ENCODE measurements around the gene NR2F1-AS1.

NR2F1-AS1 gene

DNA sequence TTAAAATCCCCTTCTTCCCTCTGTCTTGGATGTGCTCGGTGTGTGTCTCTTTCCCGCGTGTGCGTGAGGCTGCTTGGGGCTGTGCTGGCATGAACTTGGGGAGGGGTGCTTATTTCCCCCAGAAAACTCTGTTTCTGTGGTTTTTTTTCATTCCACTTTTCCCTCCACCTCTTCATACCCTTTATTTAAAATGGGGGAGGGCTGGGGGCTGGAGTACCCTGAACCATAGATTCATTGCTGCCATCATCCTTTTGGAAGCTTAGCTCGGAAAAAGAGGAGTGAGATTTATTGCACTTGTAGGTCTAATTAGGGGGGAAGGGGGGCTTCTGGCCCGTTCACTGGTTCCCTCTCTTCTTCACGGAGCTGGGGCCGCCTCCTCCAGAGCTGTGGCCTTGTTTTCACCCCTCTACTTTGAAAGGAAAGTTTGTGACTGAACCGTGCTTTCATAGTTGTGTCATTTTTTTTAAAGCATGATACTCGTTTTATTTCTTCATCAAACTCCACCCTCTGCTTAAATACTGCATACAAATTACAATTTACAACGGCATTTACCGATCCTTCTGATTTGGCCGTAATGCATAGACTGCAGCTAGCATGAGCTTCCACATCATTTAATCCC, 4.9 kb upstream of the NR2F1-AS1 start:
- DNase-seq (ENCODE audit: low read depth, low spot score): peak; percentile 56
- H3K4me3 ChIP-seq (ENCODE audit: low read depth, low read length): peak overlapping the region; percentile 76
- TF ChIP-seq, protein P1, sequence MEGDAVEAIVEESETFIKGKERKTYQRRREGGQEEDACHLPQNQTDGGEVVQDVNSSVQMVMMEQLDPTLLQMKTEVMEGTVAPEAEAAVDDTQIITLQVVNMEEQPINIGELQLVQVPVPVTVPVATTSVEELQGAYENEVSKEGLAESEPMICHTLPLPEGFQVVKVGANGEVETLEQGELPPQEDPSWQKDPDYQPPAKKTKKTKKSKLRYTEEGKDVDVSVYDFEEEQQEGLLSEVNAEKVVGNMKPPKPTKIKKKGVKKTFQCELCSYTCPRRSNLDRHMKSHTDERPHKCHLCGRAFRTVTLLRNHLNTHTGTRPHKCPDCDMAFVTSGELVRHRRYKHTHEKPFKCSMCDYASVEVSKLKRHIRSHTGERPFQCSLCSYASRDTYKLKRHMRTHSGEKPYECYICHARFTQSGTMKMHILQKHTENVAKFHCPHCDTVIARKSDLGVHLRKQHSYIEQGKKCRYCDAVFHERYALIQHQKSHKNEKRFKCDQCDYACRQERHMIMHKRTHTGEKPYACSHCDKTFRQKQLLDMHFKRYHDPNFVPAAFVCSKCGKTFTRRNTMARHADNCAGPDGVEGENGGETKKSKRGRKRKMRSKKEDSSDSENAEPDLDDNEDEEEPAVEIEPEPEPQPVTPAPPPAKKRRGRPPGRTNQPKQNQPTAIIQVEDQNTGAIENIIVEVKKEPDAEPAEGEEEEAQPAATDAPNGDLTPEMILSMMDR (IDR thresholded peaks at IDR 0.05; ENCODE audit: low read depth, low read length): no peak
- in situ Hi-C loops (cut with HindIII; ENCODE audit: low sequenced_read_pairs): no loop called here

DNA sequence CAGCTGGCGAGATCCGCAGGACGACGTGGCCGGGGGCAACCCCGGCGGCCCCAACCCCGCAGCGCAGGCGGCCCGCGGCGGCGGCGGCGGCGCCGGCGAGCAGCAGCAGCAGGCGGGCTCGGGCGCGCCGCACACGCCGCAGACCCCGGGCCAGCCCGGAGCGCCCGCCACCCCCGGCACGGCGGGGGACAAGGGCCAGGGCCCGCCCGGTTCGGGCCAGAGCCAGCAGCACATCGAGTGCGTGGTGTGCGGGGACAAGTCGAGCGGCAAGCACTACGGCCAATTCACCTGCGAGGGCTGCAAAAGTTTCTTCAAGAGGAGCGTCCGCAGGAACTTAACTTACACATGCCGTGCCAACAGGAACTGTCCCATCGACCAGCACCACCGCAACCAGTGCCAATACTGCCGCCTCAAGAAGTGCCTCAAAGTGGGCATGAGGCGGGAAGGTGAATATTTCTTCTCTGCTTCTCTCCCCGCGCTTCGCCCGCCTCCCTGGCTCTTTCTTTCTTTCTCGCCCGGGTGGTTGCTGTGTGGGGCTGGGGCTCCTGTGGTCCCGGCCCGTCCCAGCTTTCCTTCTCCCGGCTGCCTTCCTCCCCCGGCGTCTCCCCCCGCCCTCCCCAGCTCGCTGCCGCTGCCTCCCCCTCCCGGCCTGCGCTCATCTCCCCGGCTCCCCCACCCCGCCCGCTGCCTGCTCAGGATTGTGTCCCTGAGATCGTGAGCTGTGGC, 4.2 kb upstream of the NR2F1-AS1 start:
- in situ Hi-C loops (cut with HindIII; ENCODE audit: low sequenced_read_pairs): no loop called here
- DNase-seq (ENCODE audit: low read depth, low spot score): peak; percentile 34
- TF ChIP-seq, protein P1 (IDR thresholded peaks at IDR 0.05; ENCODE audit: low read depth, low read length): no peak
- peak overlapping the region; percentile 76 for H3K4me3 ChIP-seq (ENCODE audit: low read depth, low read length)

DNA sequence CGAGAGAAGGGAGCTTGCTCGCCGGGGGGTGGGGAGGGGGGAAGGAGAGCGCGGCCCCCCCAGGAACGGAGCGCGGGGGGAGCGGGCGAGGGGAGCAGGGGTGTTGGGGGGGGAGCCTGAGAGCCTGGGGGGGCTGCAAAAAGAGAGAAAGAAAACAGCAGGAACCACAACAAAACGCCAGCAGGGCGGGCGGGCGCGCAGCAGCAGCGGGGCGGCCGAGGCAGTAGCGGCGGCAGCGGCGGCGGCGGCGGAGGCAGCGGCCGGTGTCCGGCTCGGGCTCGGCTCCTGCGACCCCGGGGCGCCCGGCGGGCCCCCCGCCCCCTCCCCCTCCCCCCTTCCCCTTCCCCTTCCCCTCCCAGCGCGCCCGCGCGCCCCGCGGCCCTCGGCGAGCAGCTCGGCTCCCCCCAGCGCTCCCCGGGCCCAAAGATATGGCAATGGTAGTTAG, 3.6 kb upstream of the NR2F1-AS1 start:
- H3K4me3 ChIP-seq (ENCODE audit: low read depth, low read length): peak overlapping the region; percentile 76
- no peak for DNase-seq (ENCODE audit: low read depth, low spot score)
- in situ Hi-C loops (cut with HindIII; ENCODE audit: low sequenced_read_pairs): no loop called here

DNA sequence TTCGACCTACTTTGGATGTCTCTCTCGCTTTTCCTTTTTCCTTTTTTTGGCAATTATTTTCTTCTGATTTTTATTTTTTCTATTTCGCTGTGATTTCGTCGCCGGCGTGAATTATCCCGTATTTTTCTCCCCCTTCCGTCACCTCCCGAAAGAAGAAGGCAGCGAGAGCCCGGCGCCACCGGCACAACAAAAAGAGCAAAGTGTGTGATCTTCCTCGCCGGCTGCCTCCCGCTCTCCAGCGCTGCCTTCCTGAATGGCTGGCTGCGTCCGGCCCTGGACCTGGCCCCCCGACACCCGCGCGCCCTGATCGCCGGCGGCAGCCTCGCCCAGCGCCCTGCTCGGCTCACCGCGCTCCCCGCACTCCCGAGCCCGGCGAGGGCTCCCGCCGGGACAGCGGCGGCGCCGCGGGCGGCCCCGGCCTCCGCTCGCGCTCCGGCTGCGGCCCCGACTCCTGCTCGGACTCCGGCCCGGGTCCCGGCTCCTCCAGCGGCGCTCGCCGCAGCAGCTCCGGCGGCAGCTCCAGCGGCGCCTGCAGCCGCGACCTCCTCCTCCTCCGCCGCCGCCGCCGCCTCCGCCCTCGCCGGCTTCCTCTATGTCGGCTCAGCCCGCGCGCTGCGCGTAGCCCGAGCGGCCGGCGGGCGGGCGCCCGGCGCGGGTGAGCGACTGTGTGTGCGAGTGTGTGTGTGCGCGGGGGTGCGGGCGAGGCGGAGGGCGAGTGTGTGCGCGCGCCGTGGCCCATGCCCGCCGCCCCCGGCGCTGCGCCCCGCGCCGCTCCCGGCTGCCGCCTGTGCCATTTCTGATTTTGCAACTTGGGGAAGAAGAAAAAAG, 3.0 kb upstream of the NR2F1-AS1 start:
- TF ChIP-seq, protein P1 (IDR thresholded peaks at IDR 0.05; ENCODE audit: low read depth, low read length): no peak
- in situ Hi-C loops (cut with HindIII; ENCODE audit: low sequenced_read_pairs): no loop called here
- peak; percentile 25 for DNase-seq (ENCODE audit: low read depth, low spot score)
- peak overlapping the region; percentile 76 for H3K4me3 ChIP-seq (ENCODE audit: low read depth, low read length)

More for the DNA sequence above, 3.6 kb upstream of the NR2F1-AS1 start:
- TF ChIP-seq, protein P1 (IDR thresholded peaks at IDR 0.05; ENCODE audit: low read depth, low read length): no peak

DNA sequence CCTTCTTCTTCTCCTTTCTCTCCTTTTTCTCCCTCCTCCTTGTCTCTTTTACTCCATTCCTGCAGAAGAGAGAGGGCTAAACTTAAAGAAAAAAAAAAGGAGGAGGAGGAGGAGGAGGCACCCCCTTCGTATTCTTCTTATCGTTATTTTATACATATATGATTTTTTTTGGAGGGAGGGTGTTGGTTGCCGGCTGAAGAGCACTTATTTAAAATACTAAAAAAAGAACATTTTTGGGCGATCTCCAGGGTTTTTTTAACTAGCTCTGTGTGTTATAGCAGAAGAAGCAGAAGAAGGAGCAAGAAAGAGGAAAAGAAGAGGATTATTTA, 2.4 kb upstream of the NR2F1-AS1 start:
- TF ChIP-seq, protein P1 (IDR thresholded peaks at IDR 0.05; ENCODE audit: low read depth, low read length): no peak
- H3K4me3 ChIP-seq (ENCODE audit: low read depth, low read length): peak overlapping the region; percentile 76
- DNase-seq (ENCODE audit: low read depth, low spot score): no peak
- in situ Hi-C loops (cut with HindIII; ENCODE audit: low sequenced_read_pairs): no loop called here

DNA sequence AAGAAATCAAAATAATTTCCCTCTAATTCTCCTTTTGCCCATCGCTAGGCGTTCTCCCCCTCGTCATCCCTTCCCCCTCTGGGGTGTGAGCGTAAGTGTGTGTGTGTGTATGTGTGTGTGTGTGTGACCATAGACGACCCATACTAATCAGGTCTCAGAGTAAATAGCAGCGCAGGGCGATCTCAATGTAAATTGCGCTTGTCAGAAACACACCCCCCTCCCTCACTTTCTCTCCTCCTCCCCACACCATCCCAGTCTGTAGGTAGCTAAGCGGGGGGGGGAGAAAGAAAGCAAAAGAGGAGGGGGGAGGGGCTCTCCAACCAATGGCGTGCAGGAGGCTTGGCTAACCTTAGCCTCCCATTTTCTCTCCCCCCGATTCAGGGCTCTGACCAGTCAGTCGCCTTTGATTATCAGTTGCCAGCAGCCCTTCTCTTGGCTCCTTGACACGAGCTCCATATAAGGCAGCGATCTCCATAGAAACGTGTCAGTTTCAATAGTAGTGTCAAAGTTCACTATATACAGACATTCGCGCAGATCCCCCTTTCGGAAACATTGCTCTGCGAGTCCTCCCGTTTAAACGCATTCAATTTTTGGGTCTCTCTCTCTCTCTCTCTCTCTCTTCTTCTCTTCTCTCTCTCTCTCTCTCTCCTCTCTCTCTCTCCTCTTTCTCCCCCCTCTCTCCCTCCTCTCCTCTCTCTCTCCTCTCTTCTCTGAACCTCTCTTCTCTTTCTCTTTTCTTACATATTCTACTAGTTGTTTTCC, 1.8 kb upstream of the NR2F1-AS1 start, which contains the start of gene NR2F1:
NR2F1 (plus strand) TSS at position 546 of the 762 bp plus-strand sequence. CDS start 1,802 bp downstream, outside the sequence.
- DNase-seq (ENCODE audit: low read depth, low spot score): peak; percentile 99
- in situ Hi-C loops (cut with HindIII; ENCODE audit: low sequenced_read_pairs): no loop called here
- TF ChIP-seq, protein P1 (IDR thresholded peaks at IDR 0.05; ENCODE audit: low read depth, low read length): no peak
- peak within 1 kb of the TSS; percentile 76 for H3K4me3 ChIP-seq (ENCODE audit: low read depth, low read length)

Data from astrocyte of the spinal cord (primary cell).